Prostate gland (tissue), 2 donors: ENCODE data around the gene THEM4.

Experiments
- POLR2A ChIP-seq: fragments of 450-650 bp; IDR thresholded peaks from one replicate; pipeline ENCODE4 v1.6.1; 2016; ENCODE audit warnings: antibody characterized with exemption, mild to moderate bottlenecking
- POLR2AphosphoS5 ChIP-seq: sonication (generic); formaldehyde crosslinking; IDR thresholded peaks from one replicate; pipeline ENCODE4 v1.6.1; 2017; ENCODE audit warnings: antibody characterized with exemption
- TF ChIP-seq, protein P1 (sequence below), 4 experiments: fragments of 200-600 bp in 2 of 4; fragments of 450-650 bp in 2 of 4; sonication (generic) in 2 of 4; IDR thresholded peaks; 1 replicate in 3 of 4; 2 replicates in 1 of 4; pipeline ENCODE4 v1.5.1; 2016 to 2019; ENCODE audit warnings: antibody characterized with exemption in 4 of 4, mild to moderate bottlenecking in 2 of 4, moderate library complexity in 2 of 4

DNA sequence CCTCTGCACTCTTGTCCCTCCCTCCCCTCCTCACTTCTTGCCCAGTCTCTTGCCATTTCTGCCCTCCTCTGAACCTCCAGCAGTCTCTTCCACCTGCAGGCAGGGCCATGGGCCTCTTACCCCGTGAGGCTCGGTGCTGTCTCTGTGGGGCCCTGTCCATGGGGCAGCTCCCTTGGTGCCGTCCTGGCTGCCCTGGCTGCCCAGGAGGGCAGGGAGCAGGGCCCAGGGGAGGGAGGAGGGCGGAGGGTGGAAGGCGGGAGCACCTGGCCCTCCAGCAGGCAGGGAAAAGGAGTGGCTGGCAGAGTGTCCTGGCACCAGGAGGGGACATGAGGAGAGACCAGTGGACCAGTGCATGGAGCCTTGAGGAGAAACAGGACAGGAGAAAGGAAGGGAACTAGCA is 77.7 kb downstream of the THEM4 start, which contains the start of gene RORC:
- TF ChIP-seq, protein P1, sequence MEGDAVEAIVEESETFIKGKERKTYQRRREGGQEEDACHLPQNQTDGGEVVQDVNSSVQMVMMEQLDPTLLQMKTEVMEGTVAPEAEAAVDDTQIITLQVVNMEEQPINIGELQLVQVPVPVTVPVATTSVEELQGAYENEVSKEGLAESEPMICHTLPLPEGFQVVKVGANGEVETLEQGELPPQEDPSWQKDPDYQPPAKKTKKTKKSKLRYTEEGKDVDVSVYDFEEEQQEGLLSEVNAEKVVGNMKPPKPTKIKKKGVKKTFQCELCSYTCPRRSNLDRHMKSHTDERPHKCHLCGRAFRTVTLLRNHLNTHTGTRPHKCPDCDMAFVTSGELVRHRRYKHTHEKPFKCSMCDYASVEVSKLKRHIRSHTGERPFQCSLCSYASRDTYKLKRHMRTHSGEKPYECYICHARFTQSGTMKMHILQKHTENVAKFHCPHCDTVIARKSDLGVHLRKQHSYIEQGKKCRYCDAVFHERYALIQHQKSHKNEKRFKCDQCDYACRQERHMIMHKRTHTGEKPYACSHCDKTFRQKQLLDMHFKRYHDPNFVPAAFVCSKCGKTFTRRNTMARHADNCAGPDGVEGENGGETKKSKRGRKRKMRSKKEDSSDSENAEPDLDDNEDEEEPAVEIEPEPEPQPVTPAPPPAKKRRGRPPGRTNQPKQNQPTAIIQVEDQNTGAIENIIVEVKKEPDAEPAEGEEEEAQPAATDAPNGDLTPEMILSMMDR (IDR thresholded peaks at IDR 0.05) = no peak
- peak; percentile 72 for TF ChIP-seq POLR2A
- TF ChIP-seq POLR2AphosphoS5 = peak; percentile 66
